HG03575 (cell line): ENCODE measurements around the gene CHRNB2.

Experiments
- ATAC-seq: cut with Tn5 transposase; IDR thresholded peaks from one replicate; pipeline ENCODE4 v1.9.1; 2021; ENCODE audit not compliant: unreplicated experiment, insufficient number of reproducible peaks, low FRiP score; ENCODE audit errors: extremely low read depth

Gene CHRNB2

DNA sequence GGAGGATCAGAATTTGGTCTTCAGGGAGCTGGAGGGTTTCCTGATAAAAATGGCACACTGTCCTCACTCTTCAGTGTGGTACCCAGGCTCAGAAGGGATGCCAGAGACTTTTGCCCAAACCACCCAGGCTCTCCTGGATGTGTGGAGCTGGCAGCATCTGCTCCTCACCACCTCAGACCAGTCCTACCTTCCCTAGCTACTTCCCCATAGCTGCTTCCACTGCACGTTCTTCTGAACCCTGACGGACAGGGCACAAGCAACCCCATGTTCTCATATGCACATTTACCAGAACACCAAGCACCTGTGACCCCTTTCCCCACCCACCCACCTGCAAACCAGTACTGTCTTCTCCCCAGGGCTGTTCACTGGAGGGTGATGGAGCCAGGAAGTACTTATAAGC lies 35.7 kb downstream of the CHRNB2 start:
- ATAC-seq, result no peak

- ATAC-seq, result no peak
Observed at GRCh38 chr1:154605534-154605933, 38.0 kb downstream of the CHRNB2 start.

DNA sequence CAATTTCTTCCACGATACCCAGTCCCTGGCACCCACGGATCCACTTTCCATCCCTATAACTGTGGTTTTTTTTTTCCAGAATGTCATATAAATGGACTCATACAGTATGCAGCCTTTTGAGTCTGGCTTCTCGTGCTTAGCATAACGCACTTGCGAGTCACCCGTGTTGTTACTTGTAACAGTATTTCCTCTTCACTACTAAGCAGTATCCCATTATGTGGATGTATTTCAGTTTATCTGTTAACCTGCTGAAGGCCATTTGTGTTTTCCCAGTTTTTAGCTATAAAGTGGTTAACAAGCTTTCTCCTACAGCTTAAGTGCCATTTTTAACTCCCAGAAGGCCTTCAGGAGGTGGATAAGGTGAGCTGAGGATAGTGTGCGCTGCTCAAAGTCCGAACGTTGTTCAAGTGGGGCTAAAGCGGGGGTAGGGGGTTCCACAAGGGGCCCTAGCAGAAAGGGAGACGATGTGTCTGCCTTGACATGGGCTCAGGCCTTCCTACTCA lies 39.6 kb downstream of the CHRNB2 start:
- ATAC-seq, result no peak

GRCh38 chr1:154607609-154608396 lies 40.2 kb downstream of the CHRNB2 start, which contains the start of gene ADAR:
TSS of gene ADAR (minus strand) at chr1:154608186. CDS start at chr1:154608006, 180 bp downstream.
- peak; percentile 38 for ATAC-seq

DNA sequence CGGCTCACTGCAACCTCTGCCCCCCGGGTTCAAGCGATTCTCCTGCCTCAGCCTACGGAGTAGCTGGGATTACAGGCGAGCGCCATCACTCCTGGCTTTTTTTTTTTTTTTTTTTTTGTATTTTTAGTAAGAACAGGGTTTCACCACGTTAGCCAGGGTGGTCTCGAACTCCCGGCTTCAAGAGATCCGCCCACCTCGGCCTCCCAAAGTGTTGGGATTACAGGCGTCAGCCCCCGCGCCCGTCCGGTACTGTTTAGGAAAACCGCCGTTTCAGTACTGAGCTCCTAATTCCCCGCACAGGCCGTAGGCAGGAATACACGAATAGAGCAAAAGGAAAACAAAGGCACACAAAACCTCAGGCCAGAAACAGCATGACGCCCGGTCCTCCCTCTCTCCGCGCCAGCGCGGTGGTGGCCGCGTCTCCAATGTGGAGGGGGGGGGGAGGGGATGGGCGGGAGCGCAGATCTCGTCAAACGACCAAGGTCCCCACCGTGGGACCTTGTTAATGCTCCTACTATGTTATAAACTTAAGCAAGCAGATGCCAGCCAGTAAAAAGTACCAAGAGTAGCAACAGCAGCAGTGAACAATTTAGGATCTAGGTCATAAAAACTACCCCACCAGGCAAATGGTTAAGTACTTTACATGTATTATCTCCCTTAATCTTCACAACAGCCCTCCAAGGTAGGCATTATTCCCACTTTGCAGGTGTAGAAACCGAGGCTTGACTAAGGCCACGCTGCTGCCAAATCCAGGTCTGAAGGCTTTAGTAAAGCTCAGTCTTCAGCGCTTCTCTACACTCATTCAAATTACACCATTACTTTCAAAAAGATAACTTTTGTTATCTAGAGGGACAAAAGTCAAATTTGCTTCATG lies 41.1 kb downstream of the CHRNB2 start:
- no peak for ATAC-seq

DNA sequence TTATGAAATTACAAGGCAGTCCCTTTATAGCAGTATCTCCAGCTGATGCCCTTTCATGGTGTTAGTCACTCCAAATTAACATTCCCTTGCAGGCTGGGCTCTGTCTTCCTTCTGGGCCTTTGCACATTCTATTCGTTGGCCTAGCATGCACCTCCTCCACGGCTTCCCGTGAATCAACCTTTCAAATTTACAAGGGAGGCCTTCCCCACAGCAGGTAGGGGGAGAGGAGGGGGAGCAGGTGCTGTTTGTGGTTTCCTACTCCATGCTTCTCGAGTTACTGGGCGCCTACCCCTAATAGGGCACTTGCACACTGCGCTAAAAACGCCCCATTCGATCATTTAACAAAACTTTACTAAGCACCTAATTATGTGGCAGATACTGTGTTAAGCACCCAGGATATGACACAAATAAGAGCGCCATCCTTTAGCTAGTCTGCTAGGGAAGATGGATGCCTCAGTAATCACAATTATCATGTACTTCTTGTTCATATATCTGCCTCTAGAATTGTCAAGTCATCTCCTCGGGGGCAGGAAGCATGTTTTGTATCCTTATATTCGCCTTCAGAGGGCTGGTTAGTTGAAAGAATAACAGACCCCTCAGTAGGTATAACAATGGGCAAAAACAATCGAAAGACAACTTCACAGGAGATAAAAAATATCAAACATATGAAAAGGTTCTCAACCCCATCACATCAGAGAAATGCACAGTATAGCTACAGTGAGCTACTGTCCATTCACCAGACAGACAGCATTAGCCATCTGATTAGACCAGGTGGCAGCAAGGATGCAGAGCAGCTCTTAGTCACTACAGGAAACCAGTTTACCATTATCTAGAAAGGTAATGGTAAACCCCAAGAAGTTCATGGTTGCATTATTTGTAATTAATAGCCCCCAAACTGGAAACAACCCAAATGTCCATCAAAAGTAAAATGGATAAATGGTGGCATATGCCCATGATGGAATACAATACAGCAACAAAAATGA lies 42.1 kb downstream of the CHRNB2 start:
- ATAC-seq, result no peak

- no peak for ATAC-seq
Observed at GRCh38 chr1:154611150-154611862, 43.7 kb downstream of the CHRNB2 start.

- no peak for ATAC-seq
Observed at GRCh38 chr1:154614247-154614646, 46.7 kb downstream of the CHRNB2 start.

GRCh38 chr1:154614901-154615300 lies 47.3 kb downstream of the CHRNB2 start:
- no peak for ATAC-seq

DNA sequence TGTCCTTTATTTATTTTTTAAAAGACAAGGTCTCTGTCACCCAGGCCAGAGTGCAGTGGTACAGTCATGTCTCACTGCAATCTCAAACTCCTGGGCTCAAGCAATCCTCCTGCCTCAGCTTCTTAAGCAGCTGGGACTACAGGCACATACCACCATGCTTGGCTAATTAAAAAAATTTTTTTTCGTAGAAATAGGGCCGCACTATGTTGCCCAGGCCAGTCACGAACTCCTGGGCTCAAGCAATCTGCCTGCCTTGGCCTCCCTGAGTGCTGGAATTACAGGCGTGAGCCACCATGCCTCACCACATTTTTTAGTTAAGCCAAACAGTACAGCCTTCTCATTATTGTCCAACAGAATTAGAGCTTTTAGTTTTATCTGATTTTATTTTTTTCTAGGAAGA lies 47.8 kb downstream of the CHRNB2 start:
- no peak for ATAC-seq

GRCh38 chr1:154616659-154617345 lies 49.2 kb downstream of the CHRNB2 start:
- no peak for ATAC-seq

- no peak for ATAC-seq
Observed at GRCh38 chr1:154619181-154619948, 51.8 kb downstream of the CHRNB2 start.

- ATAC-seq, result no peak
Observed at GRCh38 chr1:154620751-154621150, 53.2 kb downstream of the CHRNB2 start.

DNA sequence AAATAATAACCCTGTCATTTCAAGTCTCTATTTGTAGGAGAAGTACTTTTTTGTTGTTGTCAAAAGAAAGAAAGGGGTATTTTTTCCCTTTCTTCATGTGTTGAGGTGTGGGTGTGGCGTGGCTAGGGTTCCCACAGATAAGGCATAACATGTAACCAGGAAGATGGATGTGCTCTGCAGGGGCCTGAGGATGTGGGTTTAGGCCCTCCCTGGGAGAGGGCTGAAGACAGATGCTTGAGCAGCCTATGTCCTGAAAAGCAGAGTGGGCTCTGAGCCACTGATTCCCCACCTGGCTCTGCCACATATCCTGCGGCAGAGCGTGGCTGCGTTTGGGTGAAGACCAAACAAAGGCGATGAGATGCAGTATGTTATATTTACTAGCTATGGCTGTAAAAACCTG lies 54.3 kb downstream of the CHRNB2 start:
- ATAC-seq, result no peak

DNA sequence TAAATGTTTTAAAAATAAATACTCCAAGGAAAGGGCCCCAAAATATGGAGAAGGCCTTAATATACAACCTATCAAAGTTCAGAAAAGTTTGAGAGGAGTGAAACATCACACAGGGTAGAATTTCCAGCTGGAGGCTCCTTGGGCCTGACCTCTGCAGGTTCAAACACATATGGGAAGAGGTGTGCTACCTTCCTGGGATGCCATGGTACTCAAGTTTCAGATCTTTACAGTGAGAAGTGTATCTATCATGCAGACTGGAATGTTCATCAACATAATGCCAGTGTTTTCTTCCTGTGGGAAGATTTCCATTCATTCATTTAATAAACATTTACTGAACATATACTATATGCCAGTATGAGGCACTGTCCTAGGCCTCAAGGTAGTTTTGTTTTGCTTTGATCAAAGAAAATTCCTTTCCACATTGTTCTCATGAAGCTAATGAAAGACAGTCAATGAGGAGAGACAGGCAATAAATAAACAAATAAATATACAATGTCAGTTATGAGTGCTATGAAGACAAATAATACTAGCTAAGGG lies 55.0 kb downstream of the CHRNB2 start:
- no peak for ATAC-seq

GRCh38 chr1:154623358-154623757 lies 55.8 kb downstream of the CHRNB2 start:
- ATAC-seq, result no peak
